GM23338 (cell line): ENCODE results near the gene KRTAP10-9. TPM values are rescaled to one million over a fixed set of nuclear protein-coding genes. Genes with fewer than 3 reads are reported as not detected.

Experiments
- ATAC-seq: fragments of 200-7000 bp; cut with Tn5 transposase; 3 replicates; pipeline ENCODE4 v1.9.1; 2020
- DNase-seq: peaks from one replicate; pipeline ENCODE4 v3.0.0-alpha.2; 2015; ENCODE audit warnings: low spot score
- H2AFZ ChIP-seq: fragments of 200-600 bp; sonication (generic); 2 replicates; pipeline ENCODE4 v1.8.0; 2016; ENCODE audit warnings: antibody characterized with exemption, mild to moderate bottlenecking, moderate library complexity
- H3F3A ChIP-seq: fragments of 200-600 bp; sonication (generic); replicated peaks from 2 replicates; pipeline ENCODE4 v1.8.0; 2017; ENCODE audit warnings: antibody characterized with exemption, mixed run types, low read depth
- H3K27ac ChIP-seq: fragments of 200-600 bp; sonication (generic); 2 replicates; pipeline ENCODE4 v1.6.1; 2016; ENCODE audit warnings: low read depth
- H3K27me3 ChIP-seq: fragments of 200-600 bp; sonication (generic); 2 replicates; pipeline ENCODE4 v1.8.0; 2016; ENCODE audit warnings: mild to moderate bottlenecking, mixed run types, moderate library complexity; ENCODE audit not compliant: insufficient read depth
- H3K36me3 ChIP-seq: fragments of 200-600 bp; sonication (generic); 2 replicates; pipeline ENCODE4 v1.8.0; 2016; ENCODE audit warnings: mild to moderate bottlenecking; ENCODE audit not compliant: insufficient read depth
- H3K4me1 ChIP-seq: fragments of 200-600 bp; sonication (generic); 2 replicates; pipeline ENCODE4 v1.8.0; 2016; ENCODE audit warnings: mild to moderate bottlenecking, moderate library complexity; ENCODE audit not compliant: insufficient read depth
- H3K4me2 ChIP-seq: fragments of 200-600 bp; sonication (generic); 2 replicates; pipeline ENCODE4 v1.7.1; 2017; ENCODE audit warnings: mixed run types
- H3K4me3 ChIP-seq: fragments of 200-600 bp; sonication (generic); 2 replicates; pipeline ENCODE4 v1.6.1; 2016; ENCODE audit warnings: mixed run types
- H3K79me2 ChIP-seq: fragments of 200-600 bp; sonication (generic); replicated peaks from 2 replicates; pipeline ENCODE4 v1.8.0; 2017; ENCODE audit warnings: mild to moderate bottlenecking; ENCODE audit not compliant: insufficient read depth
- H3K9me2 ChIP-seq: fragments of 200-600 bp; sonication (generic); 2 replicates; pipeline ENCODE4 v1.8.0; 2017; ENCODE audit not compliant: insufficient read depth
- H4K20me1 ChIP-seq: fragments of 200-600 bp; sonication (generic); replicated peaks from 2 replicates; pipeline ENCODE4 v1.8.0; 2017; ENCODE audit warnings: mild to moderate bottlenecking; ENCODE audit not compliant: insufficient read depth
- H3K27ac Mint-ChIP-seq: 2 replicates; pipeline ENCODE4 v1.8.0; 2020; ENCODE audit warnings: inconsistent platforms, mild to moderate bottlenecking, moderate library complexity, mixed read lengths
- H3K27me3 Mint-ChIP-seq: 3 replicates; pipeline ENCODE4 v1.8.0; 2022; ENCODE audit warnings: low read depth, mild to moderate bottlenecking, moderate library complexity, mixed read lengths, inconsistent platforms; ENCODE audit not compliant: insufficient read depth, poor library complexity
- H3K36me3 Mint-ChIP-seq: 3 replicates; pipeline ENCODE4 v1.8.0; 2021; ENCODE audit warnings: low read depth, mild to moderate bottlenecking, inconsistent platforms, moderate library complexity, mixed read lengths
- H3K4me1 Mint-ChIP-seq: 3 replicates; pipeline ENCODE4 v1.8.0; 2020; ENCODE audit warnings: mild to moderate bottlenecking, inconsistent platforms, mixed read lengths
- H3K4me3 Mint-ChIP-seq: 3 replicates; pipeline ENCODE4 v1.8.0; 2021; ENCODE audit warnings: moderate library complexity, mild to moderate bottlenecking, inconsistent platforms, mixed read lengths
- H3K9me3 Mint-ChIP-seq: 3 replicates; pipeline ENCODE4 v1.8.0; 2020; ENCODE audit warnings: moderate library complexity, mild to moderate bottlenecking, inconsistent platforms, mixed read lengths
- CREB1 ChIP-seq: fragments of 250-450 bp; sonication (Bioruptor Pico); IDR thresholded peaks from 2 replicates; pipeline ENCODE4 v1.5.0; 2020; ENCODE audit warnings: low read depth, mild to moderate bottlenecking, moderate library complexity
- ETS1 ChIP-seq: IDR thresholded peaks from 2 replicates; pipeline ENCODE4 v1.6.1; 2016; ENCODE audit warnings: antibody characterized with exemption
- EZH2 ChIP-seq: fragments of 200-600 bp; sonication (generic); IDR thresholded peaks from one replicate; pipeline ENCODE4 v1.8.0; 2017; ENCODE audit warnings: antibody characterized with exemption, mild to moderate bottlenecking, low read depth; ENCODE audit not compliant: unreplicated experiment
- JUNB ChIP-seq: IDR thresholded peaks from one replicate; pipeline ENCODE4 v1.6.1; 2016; ENCODE audit warnings: antibody characterized with exemption; ENCODE audit not compliant: unreplicated experiment
- NANOG ChIP-seq: IDR thresholded peaks from 2 replicates; pipeline ENCODE4 v1.6.1; 2016; ENCODE audit warnings: antibody characterized with exemption, borderline replicate concordance
- POLR2AphosphoS5 ChIP-seq: IDR thresholded peaks from 2 replicates; pipeline ENCODE4 v1.6.1; 2016; ENCODE audit warnings: antibody characterized with exemption, low read depth
- STAT1 ChIP-seq: IDR thresholded peaks from one replicate; pipeline ENCODE4 v1.6.1; 2016; ENCODE audit warnings: antibody characterized with exemption; ENCODE audit not compliant: unreplicated experiment
- ZNF114 ChIP-seq: fragments of 250-450 bp; sonication (Bioruptor Pico); IDR thresholded peaks from 2 replicates; pipeline ENCODE4 v1.5.0; 2020; ENCODE audit warnings: mild to moderate bottlenecking, moderate library complexity
- ZNF331 ChIP-seq: fragments of 250-450 bp; sonication (Bioruptor Pico); IDR thresholded peaks from 2 replicates; pipeline ENCODE4 v1.5.0; 2020; ENCODE audit warnings: low read depth, mild to moderate bottlenecking, moderate library complexity
- polyA plus RNA-seq: library from polyadenylated mRNA; unstranded; fragments of >200 nt; fragmentation: Nextera tagmentation; extraction: Ambion mirVana; gene quantifications from 2 replicates; pipeline ENCODE4 v1.2.1, GENCODE V29; 2016
- total RNA-seq: library from RNA; depleted of rRNA; stranded (reverse); fragments of >200 nt; shearing (Covaris generic); gene quantifications from 2 replicates; pipeline ENCODE4 v1.2.3, GENCODE V29; 2014
- TF ChIP-seq, protein P1 (sequence below), 2 experiments: fragments of 200-600 bp in 1 of 2; sonication (generic) in 1 of 2; conservative IDR thresholded peaks; 2 replicates each; pipeline versions ENCODE4 v1.5.1 to v1.6.1; 2016 to 2017; ENCODE audit warnings: antibody characterized with exemption in 2 of 2, low read depth in 2 of 2, mild to moderate bottlenecking in 2 of 2, moderate library complexity in 1 of 2
- TF ChIP-seq, protein P2 (sequence below): IDR thresholded peaks from one replicate; pipeline ENCODE4 v1.6.1; 2018; ENCODE audit warnings: antibody characterized with exemption; ENCODE audit not compliant: unreplicated experiment

Gene KRTAP10-9
- total and polyA plus RNA-seq, 2 experiments from 2014 or later, result not detected

- TF ChIP-seq, protein P1, sequence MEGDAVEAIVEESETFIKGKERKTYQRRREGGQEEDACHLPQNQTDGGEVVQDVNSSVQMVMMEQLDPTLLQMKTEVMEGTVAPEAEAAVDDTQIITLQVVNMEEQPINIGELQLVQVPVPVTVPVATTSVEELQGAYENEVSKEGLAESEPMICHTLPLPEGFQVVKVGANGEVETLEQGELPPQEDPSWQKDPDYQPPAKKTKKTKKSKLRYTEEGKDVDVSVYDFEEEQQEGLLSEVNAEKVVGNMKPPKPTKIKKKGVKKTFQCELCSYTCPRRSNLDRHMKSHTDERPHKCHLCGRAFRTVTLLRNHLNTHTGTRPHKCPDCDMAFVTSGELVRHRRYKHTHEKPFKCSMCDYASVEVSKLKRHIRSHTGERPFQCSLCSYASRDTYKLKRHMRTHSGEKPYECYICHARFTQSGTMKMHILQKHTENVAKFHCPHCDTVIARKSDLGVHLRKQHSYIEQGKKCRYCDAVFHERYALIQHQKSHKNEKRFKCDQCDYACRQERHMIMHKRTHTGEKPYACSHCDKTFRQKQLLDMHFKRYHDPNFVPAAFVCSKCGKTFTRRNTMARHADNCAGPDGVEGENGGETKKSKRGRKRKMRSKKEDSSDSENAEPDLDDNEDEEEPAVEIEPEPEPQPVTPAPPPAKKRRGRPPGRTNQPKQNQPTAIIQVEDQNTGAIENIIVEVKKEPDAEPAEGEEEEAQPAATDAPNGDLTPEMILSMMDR (conservative IDR thresholded peaks at IDR 0.05; ENCODE audit: low read depth in 2 of 2), result no peak
- TF ChIP-seq POLR2AphosphoS5, result no peak
- no peak for TF ChIP-seq EZH2
- TF ChIP-seq ETS1, result no peak
- TF ChIP-seq ZNF114, result no peak
- TF ChIP-seq ZNF331 (CRISPR knock-in tag), result no peak
- no peak for TF ChIP-seq CREB1 (CRISPR knock-in tag)
Observed at GRCh38 chr21:44643741-44644310, 16.9 kb downstream of the KRTAP10-9 start (continued).

GRCh38 chr21:44644878-44645277 lies 18.0 kb downstream of the KRTAP10-9 start:
- DNase-seq, result no peak
- Histone ChIP-seq H3K4me1 (no peaks in the 10 kb centered on the region), H3K27ac (no peak overlapping the region), H3F3A (no peaks in the 10 kb centered on the region), H4K20me1 (no peaks in the 10 kb centered on the region), H3K4me3 (no peak overlapping the region), H3K36me3 (no peaks in the 10 kb centered on the region), H3K9me2 (no peaks in the 10 kb centered on the region), H3K79me2 (no peaks in the 10 kb centered on the region), H3K27me3 (no peaks in the 10 kb centered on the region), H3K4me2 (no peak overlapping the region), H2AFZ (no peak overlapping the region)
- Mint-ChIP-seq H3K4me1 (peaks cover 10% of the 10 kb centered on the region), H3K27ac (no peak overlapping the region), H3K27me3 (peaks cover 3% of the 10 kb centered on the region), H3K9me3 (peaks cover 30% of the 10 kb centered on the region), H3K4me3 (no peak overlapping the region), H3K36me3 (peaks cover 8% of the 10 kb centered on the region; the same call in 2 of the 3 replicates)
- no peak for ATAC-seq
- TF ChIP-seq, protein P2, sequence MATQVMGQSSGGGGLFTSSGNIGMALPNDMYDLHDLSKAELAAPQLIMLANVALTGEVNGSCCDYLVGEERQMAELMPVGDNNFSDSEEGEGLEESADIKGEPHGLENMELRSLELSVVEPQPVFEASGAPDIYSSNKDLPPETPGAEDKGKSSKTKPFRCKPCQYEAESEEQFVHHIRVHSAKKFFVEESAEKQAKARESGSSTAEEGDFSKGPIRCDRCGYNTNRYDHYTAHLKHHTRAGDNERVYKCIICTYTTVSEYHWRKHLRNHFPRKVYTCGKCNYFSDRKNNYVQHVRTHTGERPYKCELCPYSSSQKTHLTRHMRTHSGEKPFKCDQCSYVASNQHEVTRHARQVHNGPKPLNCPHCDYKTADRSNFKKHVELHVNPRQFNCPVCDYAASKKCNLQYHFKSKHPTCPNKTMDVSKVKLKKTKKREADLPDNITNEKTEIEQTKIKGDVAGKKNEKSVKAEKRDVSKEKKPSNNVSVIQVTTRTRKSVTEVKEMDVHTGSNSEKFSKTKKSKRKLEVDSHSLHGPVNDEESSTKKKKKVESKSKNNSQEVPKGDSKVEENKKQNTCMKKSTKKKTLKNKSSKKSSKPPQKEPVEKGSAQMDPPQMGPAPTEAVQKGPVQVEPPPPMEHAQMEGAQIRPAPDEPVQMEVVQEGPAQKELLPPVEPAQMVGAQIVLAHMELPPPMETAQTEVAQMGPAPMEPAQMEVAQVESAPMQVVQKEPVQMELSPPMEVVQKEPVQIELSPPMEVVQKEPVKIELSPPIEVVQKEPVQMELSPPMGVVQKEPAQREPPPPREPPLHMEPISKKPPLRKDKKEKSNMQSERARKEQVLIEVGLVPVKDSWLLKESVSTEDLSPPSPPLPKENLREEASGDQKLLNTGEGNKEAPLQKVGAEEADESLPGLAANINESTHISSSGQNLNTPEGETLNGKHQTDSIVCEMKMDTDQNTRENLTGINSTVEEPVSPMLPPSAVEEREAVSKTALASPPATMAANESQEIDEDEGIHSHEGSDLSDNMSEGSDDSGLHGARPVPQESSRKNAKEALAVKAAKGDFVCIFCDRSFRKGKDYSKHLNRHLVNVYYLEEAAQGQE, result no peak
- no peak for TF ChIP-seq CREB1 (CRISPR knock-in tag)
- no peak for TF ChIP-seq ETS1
- no peak for TF ChIP-seq ZNF114
- TF ChIP-seq, protein P1 (conservative IDR thresholded peaks at IDR 0.05; ENCODE audit: low read depth in 2 of 2), result no peak
- no peak for TF ChIP-seq NANOG
- no peak for TF ChIP-seq POLR2AphosphoS5
- no peak for TF ChIP-seq STAT1
- no peak for TF ChIP-seq ZNF331 (CRISPR knock-in tag)
- TF ChIP-seq JUNB, result no peak
